ENCODE results near the gene POLD2.

POLD2 gene

GRCh38 chr7:44124822-44125202 lies 1.5 kb upstream of the POLD2 start:
- no peak for TF ChIP-seq JUND (IDR thresholded peaks at IDR 0.05; ENCODE audit: low read depth)
- in situ Hi-C loops (cut with HindIII; ENCODE audit: low pct_unique_long_range_greater_than_20kb, low sequenced_read_pairs), result no loop called here
- DNase-seq (ENCODE audit: low read depth in 1 of 2, low spot score in 1 of 2), result no peak

- in situ Hi-C loops (cut with HindIII; ENCODE audit: low pct_unique_long_range_greater_than_20kb, low sequenced_read_pairs), result no loop called here
- no peak for TF ChIP-seq JUND (IDR thresholded peaks at IDR 0.05; ENCODE audit: low read depth)
- DNase-seq (ENCODE audit: low read depth in 1 of 2, low spot score in 1 of 2), result no peak
Measured at GRCh38 chr7:44122529-44122928, 819 bp downstream of the POLD2 start.

GRCh38 chr7:44121761-44122420 lies 1.5 kb downstream of the POLD2 start:
- in situ Hi-C loops (cut with HindIII; ENCODE audit: low pct_unique_long_range_greater_than_20kb, low sequenced_read_pairs), result no loop called here
- no peak for TF ChIP-seq JUND (IDR thresholded peaks at IDR 0.05; ENCODE audit: low read depth)
- DNase-seq (ENCODE audit: low read depth in 1 of 2, low spot score in 1 of 2), result no peak

- no peak for DNase-seq (ENCODE audit: low read depth in 1 of 2, low spot score in 1 of 2)
- no peak for TF ChIP-seq JUND (IDR thresholded peaks at IDR 0.05; ENCODE audit: low read depth)
- in situ Hi-C loops (cut with HindIII; ENCODE audit: low pct_unique_long_range_greater_than_20kb, low sequenced_read_pairs), result no loop called here
Measured at GRCh38 chr7:44120395-44120794, 3.0 kb downstream of the POLD2 start.

- in situ Hi-C loops (cut with HindIII; ENCODE audit: low pct_unique_long_range_greater_than_20kb, low sequenced_read_pairs), result no loop called here
Measured at GRCh38 chr7:44119829-44120380, 3.4 kb downstream of the POLD2 start.

GRCh38 chr7:44117801-44118429 lies 5.4 kb downstream of the POLD2 start:
- no peak for DNase-seq (ENCODE audit: low read depth in 1 of 2, low spot score in 1 of 2)
- in situ Hi-C loops (cut with HindIII; ENCODE audit: low pct_unique_long_range_greater_than_20kb, low sequenced_read_pairs), result no loop called here
- no peak for TF ChIP-seq JUND (IDR thresholded peaks at IDR 0.05; ENCODE audit: low read depth)

More at GRCh38 chr7:44119829-44120380, 3.4 kb downstream of the POLD2 start:
- TF ChIP-seq JUND (IDR thresholded peaks at IDR 0.05; ENCODE audit: low read depth), result no peak
- no peak for DNase-seq (ENCODE audit: low read depth in 1 of 2, low spot score in 1 of 2)

- DNase-seq (ENCODE audit: low read depth in 1 of 2, low spot score in 1 of 2), result no peak
- in situ Hi-C loops (cut with HindIII; ENCODE audit: low pct_unique_long_range_greater_than_20kb, low sequenced_read_pairs), result no loop called here
Measured at GRCh38 chr7:44116789-44117666, 6.3 kb downstream of the POLD2 start.

GRCh38 chr7:44116087-44116788 lies 7.1 kb downstream of the POLD2 start:
- TF ChIP-seq JUND (IDR thresholded peaks at IDR 0.05; ENCODE audit: low read depth), result no peak
- in situ Hi-C loops (cut with HindIII; ENCODE audit: low pct_unique_long_range_greater_than_20kb, low sequenced_read_pairs), result no loop called here
- DNase-seq (ENCODE audit: low read depth in 1 of 2, low spot score in 1 of 2), result no peak

More at GRCh38 chr7:44116789-44117666, 6.3 kb downstream of the POLD2 start:
- no peak for TF ChIP-seq JUND (IDR thresholded peaks at IDR 0.05; ENCODE audit: low read depth)

- no peak for DNase-seq (ENCODE audit: low read depth in 1 of 2, low spot score in 1 of 2)
- in situ Hi-C loops (cut with HindIII; ENCODE audit: low pct_unique_long_range_greater_than_20kb, low sequenced_read_pairs), result no loop called here
- no peak for TF ChIP-seq JUND (IDR thresholded peaks at IDR 0.05; ENCODE audit: low read depth)
Measured at GRCh38 chr7:44114586-44115310, 8.6 kb downstream of the POLD2 start.

- TF ChIP-seq JUND (IDR thresholded peaks at IDR 0.05; ENCODE audit: low read depth), result no peak
- in situ Hi-C loops (cut with HindIII; ENCODE audit: low pct_unique_long_range_greater_than_20kb, low sequenced_read_pairs), result no loop called here
Measured at GRCh38 chr7:44113764-44114354, 9.5 kb downstream of the POLD2 start.

GRCh38 chr7:44112997-44113763 lies 10.2 kb downstream of the POLD2 start:
- no peak for TF ChIP-seq JUND (IDR thresholded peaks at IDR 0.05; ENCODE audit: low read depth)
- DNase-seq (ENCODE audit: low read depth in 1 of 2, low spot score in 1 of 2), result no peak
- in situ Hi-C loops (cut with HindIII; ENCODE audit: low pct_unique_long_range_greater_than_20kb, low sequenced_read_pairs), result no loop called here

More at GRCh38 chr7:44113764-44114354, 9.5 kb downstream of the POLD2 start:
- no peak for DNase-seq (ENCODE audit: low read depth in 1 of 2, low spot score in 1 of 2)

All from T47D (cell line).